SJSA1 (cell line): ENCODE measurements around the gene PCDHB10. TPM values are rescaled to one million over a fixed set of nuclear protein-coding genes. Genes with fewer than 3 reads are reported as not detected.
"Not testable (repeated sequence)": the region's sequence is repeated elsewhere in the genome, so short reads cannot be mapped to it uniquely, and the experiment has no call there.

Experiments
- DNase-seq, 2 experiments: peaks; one replicate each; pipeline ENCODE4 v3.0.0-alpha.2; 2015 to 2020; ENCODE audit warnings: low spot score in 2 of 2, low read depth in 1 of 2
- H3K27ac ChIP-seq: fragments of 250-450 bp; sonication (Bioruptor Pico); 2 replicates; pipeline ENCODE4 v1.5.1; 2020; ENCODE audit warnings: mild to moderate bottlenecking, moderate library complexity
- H3K27me3 ChIP-seq: fragments of 250-450 bp; sonication (Bioruptor Pico); replicated peaks from 2 replicates; pipeline ENCODE4 v1.5.1; 2020; ENCODE audit warnings: mild to moderate bottlenecking, moderate library complexity
- H3K36me3 ChIP-seq: fragments of 250-450 bp; sonication (Bioruptor Pico); 2 replicates; pipeline ENCODE4 v1.5.1; 2020; ENCODE audit warnings: mild to moderate bottlenecking
- H3K4me1 ChIP-seq: fragments of 250-450 bp; sonication (Bioruptor Pico); replicated peaks from 2 replicates; pipeline ENCODE4 v1.6.1; 2021; ENCODE audit warnings: mild to moderate bottlenecking
- H3K4me3 ChIP-seq: fragments of 250-450 bp; sonication (Bioruptor Pico); 2 replicates; pipeline ENCODE4 v1.5.1; 2020; ENCODE audit warnings: mild to moderate bottlenecking
- H3K9me3 ChIP-seq: fragments of 250-450 bp; sonication (Bioruptor Pico); replicated peaks from 2 replicates; pipeline ENCODE4 v1.5.1; 2020; ENCODE audit warnings: mild to moderate bottlenecking
- total RNA-seq: library from RNA; depleted of rRNA; stranded (reverse); fragments of >200 nt; shearing (Covaris generic); gene quantifications from 2 replicates; pipeline ENCODE4 v1.2.3, GENCODE V29; 2014

The PCDHB10 gene
- total RNA-seq, 1 experiment from 2014 or later = 3.3 TPM

DNA sequence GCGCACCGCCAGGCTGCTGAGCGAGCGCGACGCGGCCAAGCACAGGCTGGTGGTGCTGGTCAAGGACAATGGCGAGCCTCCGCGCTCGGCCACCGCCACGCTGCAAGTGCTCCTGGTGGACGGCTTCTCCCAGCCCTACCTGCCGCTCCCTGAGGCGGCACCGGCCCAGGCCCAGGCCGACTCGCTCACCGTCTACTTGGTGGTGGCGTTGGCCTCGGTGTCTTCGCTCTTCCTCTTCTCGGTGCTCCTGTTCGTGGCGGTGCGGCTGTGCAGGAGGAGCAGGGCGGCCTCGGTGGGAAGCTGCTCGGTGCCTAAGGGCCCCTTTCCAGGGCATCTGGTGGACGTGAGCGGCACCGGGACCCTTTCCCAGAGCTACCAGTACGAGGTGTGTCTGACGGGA, 9.5 kb downstream of the PCDHB10 start:
- H3K9me3 ChIP-seq = peaks cover 13% of the 10 kb centered on the region; the same call in 1 of the 2 replicates
- not testable (repeated sequence) for H3K36me3 ChIP-seq, H3K4me1 ChIP-seq, H3K27ac ChIP-seq, H3K27me3 ChIP-seq, H3K4me3 ChIP-seq, DNase-seq

GRCh38 chr5:141208478-141208877, 16.3 kb downstream of the PCDHB10 start, which contains the start of gene PCDHB12:
TSS of gene PCDHB12 (plus strand) at chr5:141208719. CDS start at chr5:141208908, 189 bp downstream.
- Histone ChIP-seq H3K27me3 (no peaks in the 10 kb centered on the region), H3K27ac (no peak within 1 kb of the TSS), H3K36me3 (no peaks in the 10 kb centered on the region), H3K4me1 (no peaks in the 10 kb centered on the region), H3K9me3 (no peaks in the 10 kb centered on the region), H3K4me3 (peak within 1 kb of the TSS; percentile 13; the same call in 1 of the 2 replicates)
- DNase-seq = peak in 1 of 2 experiments; percentile 15

GRCh38 chr5:141210281-141210680, 18.1 kb downstream of the PCDHB10 start:
- not testable (repeated sequence) for H3K9me3 ChIP-seq, H3K27ac ChIP-seq, H3K4me3 ChIP-seq, H3K27me3 ChIP-seq, H3K36me3 ChIP-seq, H3K4me1 ChIP-seq, DNase-seq

DNA sequence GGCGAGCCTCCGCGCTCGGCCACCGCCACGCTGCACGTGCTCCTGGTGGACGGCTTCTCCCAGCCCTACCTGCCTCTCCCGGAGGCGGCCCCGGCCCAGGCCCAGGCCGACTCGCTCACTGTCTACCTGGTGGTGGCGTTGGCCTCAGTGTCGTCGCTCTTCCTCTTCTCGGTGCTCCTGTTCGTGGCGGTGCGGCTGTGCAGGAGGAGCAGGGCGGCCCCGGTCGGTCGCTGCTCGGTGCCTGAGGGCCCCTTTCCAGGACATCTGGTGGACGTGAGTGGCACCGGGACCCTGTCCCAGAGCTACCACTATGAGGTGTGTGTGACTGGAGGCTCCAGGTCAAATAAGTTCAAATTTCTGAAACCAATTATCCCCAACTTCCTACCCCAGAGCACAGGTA, 18.7 kb downstream of the PCDHB10 start:
- H3K9me3 ChIP-seq, H3K27me3 ChIP-seq, H3K27ac ChIP-seq, DNase-seq, H3K36me3 ChIP-seq, H3K4me3 ChIP-seq, H3K4me1 ChIP-seq: not testable (repeated sequence)

GRCh38 chr5:141213656-141214339, 21.6 kb downstream of the PCDHB10 start, which contains the start of gene PCDHB13:
TSS of gene PCDHB13 (plus strand) at chr5:141213919. CDS start at chr5:141214124, 205 bp downstream.
- not testable (repeated sequence) for H3K36me3 ChIP-seq, DNase-seq, H3K27me3 ChIP-seq, H3K27ac ChIP-seq, H3K9me3 ChIP-seq, H3K4me3 ChIP-seq, H3K4me1 ChIP-seq

GRCh38 chr5:141214583-141214982, 22.4 kb downstream of the PCDHB10 start:
- not testable (repeated sequence) for H3K9me3 ChIP-seq, H3K27ac ChIP-seq, H3K4me1 ChIP-seq, DNase-seq, H3K27me3 ChIP-seq, H3K4me3 ChIP-seq, H3K36me3 ChIP-seq

DNA sequence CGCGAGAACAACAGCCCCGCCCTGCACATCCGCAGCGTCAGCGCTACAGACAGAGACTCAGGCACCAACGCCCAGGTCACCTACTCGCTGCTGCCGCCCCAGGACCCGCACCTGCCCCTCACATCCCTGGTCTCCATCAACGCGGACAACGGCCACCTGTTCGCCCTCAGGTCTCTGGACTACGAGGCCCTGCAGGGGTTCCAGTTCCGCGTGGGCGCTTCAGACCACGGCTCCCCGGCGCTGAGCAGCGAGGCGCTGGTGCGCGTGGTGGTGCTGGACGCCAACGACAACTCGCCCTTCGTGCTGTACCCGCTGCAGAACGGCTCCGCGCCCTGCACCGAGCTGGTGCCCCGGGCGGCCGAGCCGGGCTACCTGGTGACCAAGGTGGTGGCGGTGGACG, 23.4 kb downstream of the PCDHB10 start:
- not testable (repeated sequence) for H3K4me1 ChIP-seq, H3K27me3 ChIP-seq, DNase-seq, H3K4me3 ChIP-seq, H3K36me3 ChIP-seq, H3K27ac ChIP-seq, H3K9me3 ChIP-seq

- H3K4me3 ChIP-seq, H3K9me3 ChIP-seq, H3K36me3 ChIP-seq, H3K27ac ChIP-seq, H3K4me1 ChIP-seq, H3K27me3 ChIP-seq, DNase-seq: not testable (repeated sequence)
Observed at GRCh38 chr5:141216035-141216434, 23.9 kb downstream of the PCDHB10 start.

DNA sequence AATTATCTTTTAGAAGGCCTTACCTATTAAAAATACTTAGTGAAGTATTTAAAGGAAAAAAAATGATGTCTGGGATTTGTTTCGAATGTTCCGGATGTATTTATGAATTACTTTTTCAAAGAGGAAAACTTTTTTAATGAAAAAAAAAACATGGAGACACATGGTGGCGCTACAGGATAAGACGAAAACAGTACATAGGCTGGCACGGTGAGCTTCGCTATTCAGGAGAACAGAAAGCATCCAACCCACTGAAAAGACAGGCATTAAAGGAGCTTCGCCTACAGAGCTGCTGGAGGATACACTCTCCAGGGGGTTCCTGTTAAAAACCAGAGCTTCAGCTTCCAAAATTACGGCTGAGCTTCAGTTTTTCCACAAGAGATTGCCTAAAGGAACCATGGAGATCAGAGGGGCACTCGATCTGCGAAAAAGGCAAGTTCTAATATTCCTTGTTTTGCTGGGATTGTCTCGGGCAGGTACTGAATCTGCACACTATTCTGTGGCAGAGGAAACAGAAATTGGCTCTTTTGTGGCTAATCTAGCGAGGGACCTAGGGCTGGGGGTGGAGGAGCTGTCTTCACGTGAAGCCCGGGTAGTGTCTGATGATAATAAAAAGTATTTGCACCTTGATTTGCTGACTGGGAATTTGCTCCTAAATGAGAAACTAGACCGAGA, 31.1 kb downstream of the PCDHB10 start, which contains the start of gene PCDHB14:
Gene PCDHB14, plus strand, starts transcription at position 232 of the 672 bp plus-strand sequence. Its CDS starts 163 bp downstream, at position 395.
- H3K9me3 ChIP-seq = peaks cover 2% of the 10 kb centered on the region; the same call in 1 of the 2 replicates
- H3K4me1 ChIP-seq = no peaks in the 10 kb centered on the region
- no peak within 1 kb of the TSS for H3K27ac ChIP-seq
- peak within 1 kb of the TSS; percentile 43 for H3K4me3 ChIP-seq
- DNase-seq = peak in 1 of 2 experiments; percentile 74
- no peaks in the 10 kb centered on the region for H3K27me3 ChIP-seq
- no peaks in the 10 kb centered on the region for H3K36me3 ChIP-seq

GRCh38 chr5:141224844-141225243, 32.7 kb downstream of the PCDHB10 start:
- H3K27ac ChIP-seq, H3K9me3 ChIP-seq, H3K36me3 ChIP-seq, H3K4me1 ChIP-seq, DNase-seq, H3K27me3 ChIP-seq, H3K4me3 ChIP-seq: not testable (repeated sequence)

GRCh38 chr5:141225421-141225820, 33.3 kb downstream of the PCDHB10 start:
- not testable (repeated sequence) for H3K4me1 ChIP-seq, H3K27ac ChIP-seq, H3K9me3 ChIP-seq, H3K4me3 ChIP-seq, H3K36me3 ChIP-seq, H3K27me3 ChIP-seq, DNase-seq

DNA sequence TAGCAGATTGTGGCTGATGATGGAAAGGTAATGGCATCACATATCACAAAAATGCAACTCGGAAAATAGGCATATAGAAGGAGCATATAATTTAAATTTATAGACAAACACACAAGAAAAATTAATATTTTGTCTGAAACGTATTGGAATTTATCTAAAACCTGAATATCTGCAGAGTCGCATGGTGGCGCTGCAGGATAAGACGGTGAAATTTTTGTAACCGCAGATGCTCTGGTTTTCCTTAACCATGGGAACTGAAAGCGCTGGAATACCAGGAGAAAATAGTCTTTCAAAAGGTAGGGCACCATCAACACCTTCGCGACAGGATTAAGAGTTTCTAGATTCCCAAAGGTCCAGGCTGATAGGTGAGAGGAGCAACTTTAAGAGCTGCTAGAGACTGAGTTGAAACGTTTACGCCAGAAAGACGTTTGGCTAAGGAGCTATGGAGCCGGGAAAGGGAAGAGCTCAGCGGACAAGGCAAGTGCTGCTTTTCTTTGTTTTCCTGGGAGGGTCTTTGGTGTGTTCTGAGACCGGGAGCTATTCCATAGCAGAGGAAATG, 42.0 kb downstream of the PCDHB10 start:
- Histone ChIP-seq H3K27ac (no peak overlapping the region), H3K27me3 (no peaks in the 10 kb centered on the region), H3K4me1 (no peaks in the 10 kb centered on the region), H3K9me3 (peaks cover 18% of the 10 kb centered on the region), H3K36me3 (no peaks in the 10 kb centered on the region), H3K4me3 (no peak overlapping the region)
- DNase-seq = no peak

DNA sequence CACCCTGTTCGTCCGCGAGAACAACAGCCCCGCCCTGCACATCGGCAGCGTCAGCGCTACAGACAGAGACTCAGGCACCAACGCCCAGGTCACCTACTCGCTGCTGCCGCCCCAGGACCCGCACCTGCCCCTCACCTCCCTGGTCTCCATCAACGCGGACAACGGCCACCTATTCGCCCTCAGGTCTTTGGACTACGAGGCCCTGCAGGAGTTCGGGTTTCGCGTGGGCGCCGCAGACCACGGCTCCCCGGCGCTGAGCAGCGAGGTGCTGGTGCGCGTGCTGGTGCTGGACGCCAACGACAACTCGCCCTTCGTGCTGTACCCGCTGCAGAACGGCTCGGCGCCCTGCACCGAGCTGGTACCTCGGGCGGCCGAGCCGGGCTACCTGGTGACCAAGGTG, 43.8 kb downstream of the PCDHB10 start:
- not testable (repeated sequence) for H3K4me1 ChIP-seq, H3K27me3 ChIP-seq, DNase-seq, H3K27ac ChIP-seq, H3K4me3 ChIP-seq, H3K36me3 ChIP-seq
- peaks cover 26% of the 10 kb centered on the region for H3K9me3 ChIP-seq
